ENCODE results near the gene CHTOP.

DNA sequence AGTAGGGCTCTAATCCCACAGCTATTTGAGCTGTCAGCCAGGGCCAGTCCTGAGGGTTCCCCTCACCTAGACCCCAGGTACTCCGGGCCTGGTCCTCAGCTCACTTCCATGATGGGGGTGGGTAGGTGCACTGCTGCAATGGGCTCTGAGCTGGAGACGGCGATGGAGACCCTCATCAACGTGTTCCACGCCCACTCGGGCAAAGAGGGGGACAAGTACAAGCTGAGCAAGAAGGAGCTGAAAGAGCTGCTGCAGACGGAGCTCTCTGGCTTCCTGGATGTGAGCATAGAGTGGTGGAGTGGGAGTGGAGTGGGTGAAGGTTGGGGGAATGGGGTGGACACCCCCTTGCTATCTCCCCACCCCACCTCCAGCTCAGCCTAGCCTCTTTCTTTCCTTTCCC, 3.5 kb upstream of the CHTOP start:
- no peak for TF ChIP-seq POLR2A (IDR thresholded peaks at IDR 0.05)
- TF ChIP-seq EP300 (IDR thresholded peaks at IDR 0.05): no peak
- TF ChIP-seq CTCF (IDR thresholded peaks at IDR 0.05): no peak
- no peak for TF ChIP-seq POLR2AphosphoS5 (IDR thresholded peaks at IDR 0.05)

Measured in upper lobe of left lung (tissue), 4 donors.